Right lobe of liver (tissue), 6 donors: ENCODE results near the gene TPO. TPM values are rescaled to one million over a fixed set of nuclear protein-coding genes. Genes with fewer than 3 reads are reported as not detected.

Experiments used
- ATAC-seq, 4 donors: fragments of 200-7000 bp; cut with Tn5 transposase; one replicate each; pipeline ENCODE4 v1.9.1; 2020; ENCODE audit warnings: mild to moderate bottlenecking in 4 of 4, moderate library complexity in 4 of 4
- DNase-seq, 3 donors: peaks; one replicate each; pipeline ENCODE4 v3.0.0-alpha.2; 2020
- H3K27ac ChIP-seq, 3 donors: fragments of 200-600 bp; one replicate each; pipeline ENCODE4 v1.8.0; 2022
- H3K27me3 ChIP-seq, 2 donors: fragments of 200-600 bp; one replicate each; pipeline ENCODE4 v1.8.0; 2022
- H3K36me3 ChIP-seq, 4 donors: fragments of 200-600 bp; sonication (generic) in 1 of 4; one replicate each; pipeline versions ENCODE4 v1.5.1 to v1.8.0; 2017 to 2022; ENCODE audit warnings: control low read depth in 1 of 4
- H3K4me1 ChIP-seq, 4 donors: fragments of 200-600 bp; sonication (generic) in 1 of 4; one replicate each; pipeline versions ENCODE4 v1.5.1 to v1.8.0; 2017 to 2022; ENCODE audit warnings: control low read depth in 1 of 4
- H3K4me3 ChIP-seq, 3 donors: fragments of 200-600 bp; one replicate each; pipeline ENCODE4 v1.8.0; 2022
- H3K9me3 ChIP-seq, 4 donors: fragments of 200-600 bp; sonication (generic) in 1 of 4; one replicate each; pipeline versions ENCODE4 v1.5.1 to v1.8.0; 2017 to 2022; ENCODE audit warnings: control low read depth in 1 of 4
- POLR2A ChIP-seq: fragments of 450-650 bp; IDR thresholded peaks from one replicate; pipeline ENCODE4 v1.6.1; 2017; ENCODE audit warnings: antibody characterized with exemption, mild to moderate bottlenecking
- WGBS: methylation state at CpG from one replicate; pipeline ENCODE4 v1.1.6; 2018; ENCODE audit warnings: low coverage, low lambda C conversion rate; ENCODE audit not compliant: insufficient coverage; ENCODE audit errors: missing lambda C conversion rate; 5-methylcytosine and 5-hydroxymethylcytosine counted together
- intact Hi-C, 2 donors: fragments of 100-400 bp; cut with DNase I; formaldehyde crosslinking; loops; one replicate each; pipeline versions ENCODE4 v1.11.2 to v1.14.1; 2022
- total RNA-seq, 6 experiments: library from RNA; depleted of rRNA in 2 of 6; stranded (reverse); fragments of >200 nt in 2 of 6; fragmentation: NEBNext Ultra II Directional in 3 of 6; extraction: Animal tissue kit (Norgen Biotek cat#: 25700) in 3 of 6; gene quantifications; one replicate each; pipeline versions ENCODE4 v1.1.0 to v1.2.4, GENCODE V29; 2016 to 2023
- TF ChIP-seq, protein P1 (sequence below), 4 donors: fragments of 200-600 bp in 3 of 4; fragments of 450-650 bp in 1 of 4; IDR thresholded peaks; one replicate each; pipeline versions ENCODE4 v1.5.1 to v1.8.0; 2016 to 2022; ENCODE audit warnings: antibody characterized with exemption in 4 of 4, mild to moderate bottlenecking in 2 of 4
- donor health status: DM: no; HTN: yes; CAD: no.
- donor health status: DM: no; HTN: no; CAD: no.
- donor health status: DM: no; HTN: no; CAD: no.
- donor health status: DM: no; HTN: yes; CAD: no.
- donor health status: DM: no; HTN: yes; CAD: no.

TPO gene
- total RNA-seq, 6 experiments from 2014 or later = not detected

DNA sequence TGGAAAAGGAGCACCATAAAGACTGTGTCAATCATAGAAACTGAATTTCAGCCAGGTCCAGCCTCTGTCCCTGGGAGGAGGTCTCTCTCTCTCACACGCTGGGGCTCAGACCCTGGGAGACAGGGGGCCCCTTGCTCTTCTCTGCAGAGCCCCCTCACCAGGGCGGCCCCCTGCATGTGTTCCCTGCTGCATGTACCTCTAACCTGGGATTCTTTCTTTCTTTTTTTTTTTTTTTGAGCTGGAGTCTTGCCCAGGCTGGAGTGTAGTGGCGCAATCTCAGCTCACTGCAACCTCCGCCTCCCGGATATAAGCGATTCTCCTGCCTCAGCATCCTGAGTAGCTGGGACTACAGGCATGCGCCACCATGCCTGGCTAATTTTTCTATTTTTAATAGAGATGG is 46.5 kb downstream of the TPO start:
- intact Hi-C loops = no loop called here
- WGBS = 15% methylated on average over 5 of the region's 7 CpGs
- H3K27ac ChIP-seq = no peak overlapping the region
- no peak for DNase-seq
- TF ChIP-seq, protein P1, sequence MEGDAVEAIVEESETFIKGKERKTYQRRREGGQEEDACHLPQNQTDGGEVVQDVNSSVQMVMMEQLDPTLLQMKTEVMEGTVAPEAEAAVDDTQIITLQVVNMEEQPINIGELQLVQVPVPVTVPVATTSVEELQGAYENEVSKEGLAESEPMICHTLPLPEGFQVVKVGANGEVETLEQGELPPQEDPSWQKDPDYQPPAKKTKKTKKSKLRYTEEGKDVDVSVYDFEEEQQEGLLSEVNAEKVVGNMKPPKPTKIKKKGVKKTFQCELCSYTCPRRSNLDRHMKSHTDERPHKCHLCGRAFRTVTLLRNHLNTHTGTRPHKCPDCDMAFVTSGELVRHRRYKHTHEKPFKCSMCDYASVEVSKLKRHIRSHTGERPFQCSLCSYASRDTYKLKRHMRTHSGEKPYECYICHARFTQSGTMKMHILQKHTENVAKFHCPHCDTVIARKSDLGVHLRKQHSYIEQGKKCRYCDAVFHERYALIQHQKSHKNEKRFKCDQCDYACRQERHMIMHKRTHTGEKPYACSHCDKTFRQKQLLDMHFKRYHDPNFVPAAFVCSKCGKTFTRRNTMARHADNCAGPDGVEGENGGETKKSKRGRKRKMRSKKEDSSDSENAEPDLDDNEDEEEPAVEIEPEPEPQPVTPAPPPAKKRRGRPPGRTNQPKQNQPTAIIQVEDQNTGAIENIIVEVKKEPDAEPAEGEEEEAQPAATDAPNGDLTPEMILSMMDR (IDR thresholded peaks at IDR 0.05) = no peak
- TF ChIP-seq POLR2A = no peak
- H3K4me3 ChIP-seq = no peak overlapping the region
- no peaks in the 10 kb centered on the region for H3K27me3 ChIP-seq
- no peaks in the 10 kb centered on the region for H3K36me3 ChIP-seq
- ATAC-seq = peak in 1 of 4 donors; percentile 66
- H3K4me1 ChIP-seq = no peaks in the 10 kb centered on the region
- no peaks in the 10 kb centered on the region for H3K9me3 ChIP-seq

DNA sequence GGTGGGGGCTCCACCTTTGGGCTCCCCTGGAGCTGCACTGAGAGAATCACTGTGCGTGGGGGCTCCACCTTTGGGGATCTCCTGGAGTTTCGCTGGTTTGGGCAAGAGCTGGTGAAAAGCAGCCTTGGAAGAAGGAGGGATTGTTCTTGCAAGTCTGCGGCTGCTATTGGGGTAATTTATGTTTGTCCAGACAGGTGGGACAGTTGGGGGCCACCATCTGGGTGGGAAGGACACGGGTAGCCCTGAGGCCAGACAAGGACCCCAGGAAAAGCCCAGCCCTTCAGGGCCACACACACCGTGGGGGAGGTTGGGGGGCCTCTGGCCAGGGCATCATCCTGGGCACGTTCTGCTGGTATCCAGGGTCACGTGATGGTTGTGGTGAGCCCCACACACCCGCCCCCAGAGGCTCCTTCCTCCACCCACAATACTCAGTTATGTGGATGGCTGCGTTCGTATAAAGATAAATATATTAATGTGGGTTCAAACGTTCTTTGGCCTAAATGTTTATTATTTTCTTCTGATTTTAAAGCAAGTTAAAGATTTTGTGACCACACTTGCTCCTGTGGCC is 47.7 kb downstream of the TPO start:
- H3K9me3 ChIP-seq = peaks cover 0 to 2% (median 0%) of the 10 kb centered on the region in 4 donors
- H3K27ac ChIP-seq = no peak overlapping the region
- 45% methylated on average over 5 of the region's 11 CpGs for WGBS
- DNase-seq (no peak), ATAC-seq (peak in 1 of 4 donors; percentile 11)
- H3K4me1 ChIP-seq = no peaks in the 10 kb centered on the region
- no peak overlapping the region for H3K4me3 ChIP-seq
- H3K27me3 ChIP-seq = no peaks in the 10 kb centered on the region
- no peak for TF ChIP-seq POLR2A
- TF ChIP-seq, protein P1 (IDR thresholded peaks at IDR 0.05) = no peak
- H3K36me3 ChIP-seq = no peaks in the 10 kb centered on the region
- intact Hi-C loops = no loop called here

DNA sequence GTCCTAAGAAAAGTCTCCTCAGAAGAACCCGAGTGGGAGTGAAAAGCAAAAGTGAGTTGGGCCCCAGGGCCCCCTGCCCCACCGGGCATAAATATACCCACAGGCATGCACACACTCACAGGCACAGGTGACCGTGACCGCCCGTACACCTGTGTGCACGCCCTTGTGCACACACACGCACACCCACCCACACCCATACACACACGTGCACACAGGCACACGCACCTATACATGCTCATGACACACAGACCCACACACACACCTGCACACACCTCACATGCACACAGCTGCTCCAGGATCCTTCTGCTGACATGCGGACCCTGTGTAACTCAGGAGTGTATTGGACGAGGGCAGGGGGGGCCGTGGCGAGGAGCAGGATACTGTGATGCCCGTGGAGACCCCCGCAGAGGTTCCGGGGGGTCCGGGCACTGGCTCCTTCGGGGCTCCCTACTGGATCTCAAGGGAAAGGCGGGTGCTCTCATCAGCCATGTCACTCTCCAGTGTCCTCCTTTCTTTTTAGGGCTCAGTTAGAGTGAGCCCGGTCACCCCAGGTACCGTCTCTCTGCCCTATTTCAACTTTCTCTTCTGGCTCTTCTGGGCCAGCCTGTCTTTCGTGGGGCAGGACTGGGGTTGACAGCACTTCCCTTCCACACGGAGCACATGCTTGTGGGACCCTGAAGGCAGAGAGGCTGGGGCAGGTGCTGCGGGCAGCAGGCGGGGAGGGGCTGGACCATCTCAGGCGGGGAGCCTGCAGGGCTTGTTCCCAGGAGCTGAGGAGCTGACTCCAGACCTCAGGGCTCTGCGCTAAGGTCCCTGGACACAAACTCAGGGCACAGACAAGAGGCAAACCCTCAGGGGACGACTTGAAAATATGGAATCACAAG is 48.5 kb downstream of the TPO start:
- Histone ChIP-seq H3K27ac (no peak overlapping the region), H3K4me1 (no peaks in the 10 kb centered on the region), H3K9me3 (peaks cover 0 to 2% (median 0%) of the 10 kb centered on the region in 4 donors), H3K27me3 (no peaks in the 10 kb centered on the region), H3K4me3 (no peak overlapping the region), H3K36me3 (no peaks in the 10 kb centered on the region)
- intact Hi-C loops = no loop called here
- no peak for DNase-seq
- TF ChIP-seq, protein P1 (IDR thresholded peaks at IDR 0.05) = no peak
- TF ChIP-seq POLR2A = no peak
- ATAC-seq = peak in 1 of 4 donors; percentile 33
- WGBS = 17% methylated on average over 6 of the region's 28 CpGs

DNA sequence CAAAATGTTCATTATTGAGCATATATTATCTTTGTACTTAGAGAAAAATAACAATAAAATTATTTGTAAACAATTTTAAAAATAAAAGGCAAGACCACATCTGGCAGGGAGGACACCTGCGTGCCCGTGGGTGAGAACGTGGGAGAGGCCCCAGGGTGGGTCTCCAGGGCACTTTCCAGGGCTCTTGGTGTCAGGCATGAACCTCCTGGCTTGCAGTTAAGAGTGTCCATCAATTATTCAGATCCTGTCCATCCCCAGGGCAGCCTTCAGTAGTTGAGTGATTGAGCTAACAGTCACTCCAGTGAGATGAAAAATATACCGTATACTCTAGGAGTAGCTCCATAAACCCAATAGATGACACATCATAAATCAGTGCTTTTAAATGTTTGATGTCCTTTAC is 49.7 kb downstream of the TPO start:
- no peaks in the 10 kb centered on the region for H3K36me3 ChIP-seq
- no peaks in the 10 kb centered on the region for H3K4me1 ChIP-seq
- no peaks in the 10 kb centered on the region for H3K27me3 ChIP-seq
- H3K27ac ChIP-seq = no peak overlapping the region
- peaks cover 0 to 2% (median 0%) of the 10 kb centered on the region in 4 donors for H3K9me3 ChIP-seq
- WGBS = 47% methylated on average over 4 of the region's 4 CpGs
- ATAC-seq = no peak
- no peak for TF ChIP-seq POLR2A
- TF ChIP-seq, protein P1 (IDR thresholded peaks at IDR 0.05) = no peak
- intact Hi-C loops = no loop called here
- DNase-seq = no peak
- H3K4me3 ChIP-seq = no peak overlapping the region
